Epidermal melanocyte (primary cell): ENCODE measurements around the gene ITPR3.

Experiments
- DNase-seq: peaks from one replicate; pipeline ENCODE4 v3.0.0; 2011; ENCODE audit warnings: low spot score; ENCODE audit not compliant: insufficient read length

Gene ITPR3

GRCh38 chr6:33664506-33665057 is 43.5 kb downstream of the ITPR3 start:
- DNase-seq = peak; percentile 5

DNA sequence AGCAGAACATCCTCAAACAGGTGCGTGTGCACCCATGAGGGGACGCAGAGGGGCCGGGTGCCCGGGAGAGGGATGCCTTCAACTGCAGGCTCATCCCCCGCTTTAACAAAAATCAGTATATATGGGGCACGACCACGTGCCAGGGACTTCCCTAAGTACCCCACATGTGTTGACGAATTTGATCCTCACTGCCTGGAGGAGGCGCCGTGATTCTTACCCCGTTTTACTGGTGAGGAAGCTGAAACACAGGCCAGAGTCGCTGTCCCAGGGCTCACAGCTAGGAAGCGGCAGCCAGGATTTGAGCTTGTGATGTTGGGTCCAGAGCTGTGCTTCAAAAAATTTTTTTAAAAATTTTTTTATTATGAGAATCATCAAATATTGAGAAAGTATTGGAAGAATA is 44.8 kb downstream of the ITPR3 start:
- no peak for DNase-seq

DNA sequence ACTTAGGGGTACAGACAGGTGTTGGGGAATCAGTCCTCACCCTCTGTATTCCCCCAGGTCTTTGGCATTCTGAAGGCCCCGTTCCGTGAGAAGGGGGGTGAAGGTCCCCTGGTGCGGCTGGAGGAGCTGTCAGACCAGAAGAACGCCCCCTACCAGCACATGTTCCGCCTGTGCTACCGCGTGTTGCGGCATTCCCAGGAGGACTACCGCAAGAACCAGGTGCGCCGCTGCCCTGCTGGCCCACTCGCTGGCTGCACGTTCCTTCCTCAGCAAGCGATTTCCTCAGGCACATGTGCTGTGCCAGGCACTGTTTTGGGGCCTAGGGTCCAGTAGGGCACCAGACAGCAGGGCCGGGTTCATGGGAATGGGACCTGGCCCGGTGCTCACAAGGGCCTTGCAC is 46.0 kb downstream of the ITPR3 start:
- DNase-seq = no peak

DNA sequence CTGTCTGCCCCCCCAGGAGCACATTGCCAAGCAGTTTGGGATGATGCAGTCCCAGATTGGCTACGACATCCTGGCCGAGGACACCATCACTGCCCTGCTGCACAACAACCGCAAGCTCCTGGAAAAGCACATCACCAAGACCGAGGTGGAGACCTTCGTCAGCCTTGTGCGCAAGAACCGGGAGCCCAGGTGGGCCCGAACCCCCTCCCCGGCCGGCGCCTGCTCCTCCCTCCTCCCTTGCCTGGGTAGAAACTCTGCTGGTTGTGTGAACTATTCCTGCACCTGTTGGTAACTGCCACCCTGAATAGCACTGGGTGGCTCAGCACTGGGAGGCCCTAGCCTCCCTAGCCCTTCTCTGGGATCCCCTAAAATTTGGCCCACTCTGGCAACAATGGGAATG is 46.7 kb downstream of the ITPR3 start:
- DNase-seq = no peak

GRCh38 chr6:33668328-33668727 is 47.2 kb downstream of the ITPR3 start:
- DNase-seq = no peak

DNA sequence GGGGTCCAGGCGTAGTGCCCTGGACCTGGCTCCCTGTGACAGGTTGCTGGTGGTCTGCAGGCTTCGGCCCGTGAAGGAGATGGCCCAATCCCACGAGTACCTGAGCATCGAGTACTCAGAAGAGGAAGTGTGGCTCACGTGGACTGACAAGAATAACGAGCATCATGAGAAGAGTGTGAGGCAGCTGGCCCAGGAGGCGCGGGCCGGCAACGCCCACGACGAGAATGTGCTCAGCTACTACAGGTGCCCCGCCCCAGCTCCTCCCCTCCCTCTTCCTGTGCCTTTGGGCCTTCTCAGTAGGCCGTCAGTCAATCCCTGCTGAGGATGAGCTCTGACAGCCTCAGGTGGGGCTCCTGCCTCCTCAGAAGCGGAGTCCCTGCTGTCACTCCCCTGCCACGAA is 47.8 kb downstream of the ITPR3 start:
- DNase-seq = no peak

GRCh38 chr6:33670086-33670660 is 49.1 kb downstream of the ITPR3 start:
- no peak for DNase-seq

DNA sequence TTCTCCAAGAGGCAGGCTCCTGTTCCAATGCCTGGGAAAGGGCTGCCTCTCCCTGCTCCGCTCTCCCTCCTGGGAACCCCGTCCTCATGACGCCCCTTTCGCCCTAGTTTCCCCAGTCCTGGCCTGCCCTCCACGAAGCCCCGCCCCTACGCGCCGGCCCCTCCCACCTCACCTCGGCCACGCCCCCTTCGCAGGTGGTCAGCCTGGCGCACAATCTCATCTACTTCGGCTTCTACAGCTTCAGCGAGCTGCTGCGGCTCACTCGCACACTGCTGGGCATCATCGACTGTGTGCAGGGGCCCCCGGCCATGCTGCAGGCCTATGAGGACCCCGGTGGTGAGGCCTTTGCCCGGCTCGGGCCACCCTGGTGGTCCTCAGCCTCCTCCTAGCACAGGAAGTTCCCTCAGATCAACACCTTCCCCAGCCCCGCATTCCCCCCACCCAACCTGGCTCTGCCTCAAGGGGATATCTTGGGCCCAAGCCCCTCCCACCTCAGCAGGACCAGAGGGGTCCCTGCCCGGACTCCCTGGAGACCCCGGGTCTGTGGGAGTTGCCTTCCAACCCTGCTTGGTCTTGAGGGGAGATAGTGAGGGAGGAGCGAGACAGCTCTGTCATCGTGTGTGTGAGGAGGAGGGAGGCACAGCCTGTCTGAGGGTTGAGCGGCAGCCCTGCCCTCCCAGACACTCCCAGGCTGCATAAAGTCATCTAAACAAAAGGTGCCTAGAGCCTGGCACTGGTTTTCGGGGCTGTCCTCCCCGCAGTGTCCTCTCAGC is 50.0 kb downstream of the ITPR3 start:
- DNase-seq = no peak

- no peak for DNase-seq
Measured at GRCh38 chr6:33671744-33672072, 50.6 kb downstream of the ITPR3 start.

- DNase-seq = peak; percentile 89
Measured at GRCh38 chr6:33672808-33673207, 51.7 kb downstream of the ITPR3 start.

- DNase-seq = no peak
Measured at GRCh38 chr6:33673851-33674250, 52.7 kb downstream of the ITPR3 start.

- no peak for DNase-seq
Measured at GRCh38 chr6:33675968-33676367, 54.8 kb downstream of the ITPR3 start.

GRCh38 chr6:33676416-33677142 is 55.5 kb downstream of the ITPR3 start:
- no peak for DNase-seq

- no peak for DNase-seq
Measured at GRCh38 chr6:33677143-33677660, 56.1 kb downstream of the ITPR3 start.

DNA sequence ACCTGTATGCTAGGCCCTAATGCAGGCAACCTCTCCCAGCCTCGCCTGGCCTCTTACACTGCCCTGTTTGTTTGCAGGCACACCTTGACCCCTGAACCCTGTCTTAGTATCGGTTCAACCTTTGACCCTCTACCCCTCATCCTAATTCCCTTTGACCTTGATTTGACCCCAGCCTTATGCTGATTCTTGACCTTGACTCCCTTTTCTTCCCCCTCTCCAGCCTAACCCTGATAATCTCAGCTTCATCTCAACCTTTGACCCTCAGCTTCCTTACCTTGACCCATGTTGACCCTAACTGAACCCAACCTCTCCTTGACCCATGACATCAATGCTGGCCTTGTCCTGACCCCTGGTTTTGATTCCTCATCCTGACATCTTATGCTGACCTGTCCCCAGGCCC is 56.6 kb downstream of the ITPR3 start:
- DNase-seq = no peak

GRCh38 chr6:33678233-33678931 is 57.3 kb downstream of the ITPR3 start:
- no peak for DNase-seq

DNA sequence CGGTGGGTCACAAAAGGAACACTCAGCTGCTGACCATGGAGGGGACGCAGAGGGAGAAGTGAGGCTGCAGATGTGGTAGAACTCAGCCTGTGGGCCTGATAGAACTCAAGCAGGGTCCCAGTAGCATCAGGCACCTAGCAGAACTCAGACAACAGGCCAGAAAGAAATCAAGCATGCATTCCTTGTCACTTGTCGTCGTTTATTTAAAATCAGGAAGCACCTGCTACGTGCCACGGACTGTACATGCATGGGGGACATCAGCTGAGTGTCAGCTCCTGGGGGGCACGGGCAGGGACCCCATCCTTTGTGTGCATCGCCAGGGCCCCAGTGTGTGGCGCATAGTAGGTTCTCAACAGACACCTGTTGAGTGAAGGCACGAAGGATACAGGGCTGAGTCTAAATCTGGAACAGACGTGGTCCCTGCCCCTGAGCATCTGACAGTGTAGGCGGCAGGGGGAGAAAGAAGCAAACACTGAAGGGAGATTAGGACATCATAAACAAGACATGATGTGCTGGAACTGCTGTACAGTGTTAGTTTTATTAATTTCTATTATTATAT is 57.9 kb downstream of the ITPR3 start:
- no peak for DNase-seq

DNA sequence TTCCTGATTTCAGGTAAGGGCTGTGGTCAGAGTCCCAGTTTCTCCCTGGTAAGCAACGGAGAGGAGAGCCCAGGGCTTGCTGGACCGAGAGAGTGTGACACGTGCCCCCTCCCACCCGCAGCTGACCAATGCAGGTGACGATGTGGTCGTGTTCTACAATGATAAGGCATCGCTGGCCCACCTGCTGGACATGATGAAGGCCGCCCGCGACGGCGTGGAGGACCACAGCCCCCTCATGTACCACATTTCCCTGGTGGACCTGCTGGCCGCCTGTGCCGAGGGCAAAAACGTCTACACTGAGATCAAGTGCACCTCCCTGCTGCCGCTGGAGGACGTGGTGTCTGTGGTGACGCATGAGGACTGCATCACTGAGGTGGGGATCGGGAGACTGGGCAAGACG is 58.6 kb downstream of the ITPR3 start:
- no peak for DNase-seq

DNA sequence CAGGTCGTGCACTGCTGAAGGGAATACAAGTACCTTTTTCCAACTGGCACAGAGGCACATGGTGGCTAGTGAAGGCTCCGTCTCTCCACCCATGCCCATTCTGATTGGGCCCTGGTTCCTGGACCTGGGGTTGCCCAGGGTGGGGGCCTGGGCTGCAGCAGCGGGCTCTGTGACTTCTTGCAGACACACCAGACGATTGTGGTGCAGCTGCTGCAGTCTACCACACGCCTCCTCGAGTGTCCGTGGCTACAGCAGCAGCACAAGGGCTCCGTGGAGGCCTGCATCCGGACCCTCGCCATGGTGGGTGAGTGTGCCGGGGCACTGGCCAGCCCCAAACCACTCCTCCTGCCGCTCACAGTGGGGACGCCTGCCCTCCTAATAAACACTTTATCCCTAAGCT is 61.2 kb downstream of the ITPR3 start:
- no peak for DNase-seq

- peak; percentile 81 for DNase-seq
Measured at GRCh38 chr6:33683051-33683571, 62.0 kb downstream of the ITPR3 start.
